IMR-90 (cell line): ENCODE measurements around the gene IL4.

Experiments
- CTCF ChIP-seq: conservative IDR thresholded peaks from 2 replicates; pipeline ENCODE4 v1.5.1; 2012; ENCODE audit warnings: mild to moderate bottlenecking, low read depth, low read length, improper control_type of control experiment
- POLR2A ChIP-seq: IDR thresholded peaks from 2 replicates; pipeline ENCODE4 v1.6.1; 2012; ENCODE audit warnings: mild to moderate bottlenecking, low read depth, low read length

GRCh38 chr5:132635873-132636272 is 37.9 kb upstream of the IL4 start:
- TF ChIP-seq CTCF (no peak), POLR2A (no peak)
